Fibroblast of lung (primary cell): ENCODE results near the gene TSPOAP1.

ENCODE experiments used
- EZH2 ChIP-seq: IDR thresholded peaks from 2 replicates; pipeline ENCODE4 v1.5.1; 2012; ENCODE audit warnings: low read length, control low read depth, mild to moderate bottlenecking; ENCODE audit errors: missing control alignments
- TF ChIP-seq, protein P1 (sequence below), 2 donors: IDR thresholded peaks in 1 of 2; conservative IDR thresholded peaks in 1 of 2; 1 replicate in 1 of 2; 2 replicates in 1 of 2; pipeline ENCODE4 v1.5.1; 2011 to 2012; ENCODE audit warnings: low read length in 2 of 2, control low read depth in 1 of 2, inconsistent platforms in 1 of 2, low read depth in 1 of 2, mild to moderate bottlenecking in 1 of 2

DNA sequence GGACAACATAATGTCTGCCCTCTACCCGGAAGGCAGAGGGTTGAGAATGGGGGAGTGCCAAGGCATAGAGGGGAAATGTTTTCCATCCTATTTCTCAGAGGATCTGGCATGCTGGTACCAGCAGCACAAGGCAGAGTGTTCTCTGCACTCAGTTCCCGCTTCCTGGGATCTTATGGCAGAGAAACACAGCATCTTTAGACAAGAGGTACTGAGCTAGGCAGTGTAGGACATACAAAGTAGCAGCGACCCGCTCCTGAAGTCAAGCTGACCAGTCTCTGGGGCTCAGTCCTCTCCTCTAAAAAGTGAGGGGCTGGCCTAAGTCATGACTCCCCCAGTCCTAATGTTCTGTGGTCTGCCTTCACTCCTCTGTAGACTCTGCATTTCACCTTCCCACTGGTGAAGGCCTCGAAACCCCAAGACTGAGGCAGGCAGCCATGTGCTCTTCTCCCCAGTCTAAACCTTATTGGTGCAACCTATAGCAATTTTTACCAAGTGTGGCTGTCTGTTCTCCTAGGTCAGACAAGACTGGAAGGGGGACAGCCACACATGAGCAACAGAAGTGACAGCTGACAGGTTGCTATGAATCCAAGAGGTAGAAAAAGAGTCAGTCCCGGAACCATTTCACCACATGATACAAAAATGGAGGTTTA, 11.3 kb upstream of the TSPOAP1 start:
- TF ChIP-seq, protein P1, sequence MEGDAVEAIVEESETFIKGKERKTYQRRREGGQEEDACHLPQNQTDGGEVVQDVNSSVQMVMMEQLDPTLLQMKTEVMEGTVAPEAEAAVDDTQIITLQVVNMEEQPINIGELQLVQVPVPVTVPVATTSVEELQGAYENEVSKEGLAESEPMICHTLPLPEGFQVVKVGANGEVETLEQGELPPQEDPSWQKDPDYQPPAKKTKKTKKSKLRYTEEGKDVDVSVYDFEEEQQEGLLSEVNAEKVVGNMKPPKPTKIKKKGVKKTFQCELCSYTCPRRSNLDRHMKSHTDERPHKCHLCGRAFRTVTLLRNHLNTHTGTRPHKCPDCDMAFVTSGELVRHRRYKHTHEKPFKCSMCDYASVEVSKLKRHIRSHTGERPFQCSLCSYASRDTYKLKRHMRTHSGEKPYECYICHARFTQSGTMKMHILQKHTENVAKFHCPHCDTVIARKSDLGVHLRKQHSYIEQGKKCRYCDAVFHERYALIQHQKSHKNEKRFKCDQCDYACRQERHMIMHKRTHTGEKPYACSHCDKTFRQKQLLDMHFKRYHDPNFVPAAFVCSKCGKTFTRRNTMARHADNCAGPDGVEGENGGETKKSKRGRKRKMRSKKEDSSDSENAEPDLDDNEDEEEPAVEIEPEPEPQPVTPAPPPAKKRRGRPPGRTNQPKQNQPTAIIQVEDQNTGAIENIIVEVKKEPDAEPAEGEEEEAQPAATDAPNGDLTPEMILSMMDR (conservative IDR thresholded peaks at IDR 0.05 in 1 of 2, IDR thresholded peaks at IDR 0.05 in 1 of 2; ENCODE audit: low read depth in 1 of 2, low read length in 2 of 2): no peak
- TF ChIP-seq EZH2: no peak
